ENCODE measurements around the gene ARHGAP21.

- TF ChIP-seq CTCF (conservative IDR thresholded peaks at IDR 0.05; ENCODE audit: low read depth in 2 of 2) = no peak
- no peak for TF ChIP-seq POLR2AphosphoS5 (IDR thresholded peaks at IDR 0.05; ENCODE audit: low read depth)
Measured at GRCh38 chr10:24723386-24723787, 300 bp downstream of the ARHGAP21 start.

Measured in GM23338 (cell line).